ENCODE data around the gene CUEDC1.
A peak's percentile ranks its signal among the peaks of the same experiment; 100 is the strongest.

The CUEDC1 gene

DNA sequence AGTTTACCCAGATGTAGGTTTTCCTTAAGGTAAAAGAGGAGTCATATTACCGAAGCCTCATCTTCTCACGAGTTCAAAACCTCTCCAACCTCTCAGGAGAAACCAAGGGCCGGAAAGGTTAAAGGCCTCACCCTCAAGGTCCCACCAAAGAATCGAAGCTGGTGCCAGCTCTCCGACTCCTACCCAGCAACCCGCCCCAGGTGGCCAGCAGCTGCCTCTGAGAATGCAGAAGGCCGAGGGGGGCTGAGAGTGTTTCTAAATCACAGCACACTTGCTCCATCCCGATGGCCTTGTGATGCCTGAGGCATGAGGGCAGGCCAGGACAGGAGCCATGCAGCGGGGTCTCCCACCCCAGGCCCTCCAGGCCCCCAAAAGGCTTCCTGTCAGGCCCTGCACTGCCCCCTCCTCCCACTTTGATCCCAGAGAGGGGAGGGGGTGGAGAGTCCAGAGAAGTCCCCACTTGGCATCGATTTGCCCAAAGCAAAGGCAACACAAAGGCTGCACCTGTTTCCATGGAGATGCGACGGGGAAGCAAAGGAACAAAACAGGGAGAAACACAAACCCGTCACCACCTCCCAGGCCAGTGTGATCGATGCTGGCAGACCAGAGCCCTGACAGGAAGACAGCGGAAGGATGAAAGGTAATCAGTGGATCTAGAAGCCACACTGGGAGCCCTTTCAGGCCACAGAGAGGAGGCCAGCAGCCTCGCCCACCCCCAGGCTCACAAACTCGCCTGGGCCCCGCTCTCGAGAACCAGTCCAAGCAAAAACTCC, 39.0 kb downstream of the CUEDC1 start:
- Histone ChIP-seq H3K4me3 (no peak overlapping the region), H3K27me3 (no peaks in the 10 kb centered on the region), H3K9me3 (no peaks in the 10 kb centered on the region), H3K36me3 (no peaks in the 10 kb centered on the region), H3K27ac (peak overlapping the region; percentile 32 to 61), H3K4me1 (peaks cover 4 to 94% (median 68%) of the 10 kb centered on the region in 4 donors)
- DNase-seq: no peak
- intact Hi-C loops (cut with DNase I; ENCODE audit: low total_unique reads): no loop called here
- TF ChIP-seq, protein P1, sequence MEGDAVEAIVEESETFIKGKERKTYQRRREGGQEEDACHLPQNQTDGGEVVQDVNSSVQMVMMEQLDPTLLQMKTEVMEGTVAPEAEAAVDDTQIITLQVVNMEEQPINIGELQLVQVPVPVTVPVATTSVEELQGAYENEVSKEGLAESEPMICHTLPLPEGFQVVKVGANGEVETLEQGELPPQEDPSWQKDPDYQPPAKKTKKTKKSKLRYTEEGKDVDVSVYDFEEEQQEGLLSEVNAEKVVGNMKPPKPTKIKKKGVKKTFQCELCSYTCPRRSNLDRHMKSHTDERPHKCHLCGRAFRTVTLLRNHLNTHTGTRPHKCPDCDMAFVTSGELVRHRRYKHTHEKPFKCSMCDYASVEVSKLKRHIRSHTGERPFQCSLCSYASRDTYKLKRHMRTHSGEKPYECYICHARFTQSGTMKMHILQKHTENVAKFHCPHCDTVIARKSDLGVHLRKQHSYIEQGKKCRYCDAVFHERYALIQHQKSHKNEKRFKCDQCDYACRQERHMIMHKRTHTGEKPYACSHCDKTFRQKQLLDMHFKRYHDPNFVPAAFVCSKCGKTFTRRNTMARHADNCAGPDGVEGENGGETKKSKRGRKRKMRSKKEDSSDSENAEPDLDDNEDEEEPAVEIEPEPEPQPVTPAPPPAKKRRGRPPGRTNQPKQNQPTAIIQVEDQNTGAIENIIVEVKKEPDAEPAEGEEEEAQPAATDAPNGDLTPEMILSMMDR (IDR thresholded peaks at IDR 0.05): no peak

DNA sequence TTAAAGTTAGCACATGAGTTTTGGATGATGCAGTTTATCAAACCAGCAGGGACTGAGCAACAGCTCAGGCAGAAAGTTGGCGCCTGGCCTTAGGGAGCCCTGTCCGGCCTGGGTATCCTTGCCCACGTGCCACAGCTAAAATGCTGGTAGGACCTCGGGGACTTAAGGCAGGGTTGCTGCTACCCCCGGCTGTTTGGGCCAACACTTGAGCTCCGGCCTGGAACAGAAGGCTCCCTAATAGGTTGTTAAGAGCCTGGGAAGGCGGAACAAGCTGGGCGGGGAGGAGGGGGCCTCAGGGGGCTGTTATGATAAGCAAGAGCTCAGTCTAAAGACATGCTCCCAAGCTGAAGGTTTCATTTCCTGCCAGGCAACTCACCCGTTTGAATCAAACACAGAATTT, 39.7 kb downstream of the CUEDC1 start:
- no peaks in the 10 kb centered on the region for H3K27me3 ChIP-seq
- peaks cover 4 to 88% (median 64%) of the 10 kb centered on the region in 4 donors for H3K4me1 ChIP-seq
- H3K9me3 ChIP-seq: no peaks in the 10 kb centered on the region
- no peaks in the 10 kb centered on the region for H3K36me3 ChIP-seq
- intact Hi-C loops (cut with DNase I; ENCODE audit: low total_unique reads): no loop called here
- H3K27ac ChIP-seq: peak overlapping the region; percentile 32 to 61
- no peak overlapping the region for H3K4me3 ChIP-seq
- DNase-seq: no peak
- TF ChIP-seq, protein P1 (IDR thresholded peaks at IDR 0.05): no peak

DNA sequence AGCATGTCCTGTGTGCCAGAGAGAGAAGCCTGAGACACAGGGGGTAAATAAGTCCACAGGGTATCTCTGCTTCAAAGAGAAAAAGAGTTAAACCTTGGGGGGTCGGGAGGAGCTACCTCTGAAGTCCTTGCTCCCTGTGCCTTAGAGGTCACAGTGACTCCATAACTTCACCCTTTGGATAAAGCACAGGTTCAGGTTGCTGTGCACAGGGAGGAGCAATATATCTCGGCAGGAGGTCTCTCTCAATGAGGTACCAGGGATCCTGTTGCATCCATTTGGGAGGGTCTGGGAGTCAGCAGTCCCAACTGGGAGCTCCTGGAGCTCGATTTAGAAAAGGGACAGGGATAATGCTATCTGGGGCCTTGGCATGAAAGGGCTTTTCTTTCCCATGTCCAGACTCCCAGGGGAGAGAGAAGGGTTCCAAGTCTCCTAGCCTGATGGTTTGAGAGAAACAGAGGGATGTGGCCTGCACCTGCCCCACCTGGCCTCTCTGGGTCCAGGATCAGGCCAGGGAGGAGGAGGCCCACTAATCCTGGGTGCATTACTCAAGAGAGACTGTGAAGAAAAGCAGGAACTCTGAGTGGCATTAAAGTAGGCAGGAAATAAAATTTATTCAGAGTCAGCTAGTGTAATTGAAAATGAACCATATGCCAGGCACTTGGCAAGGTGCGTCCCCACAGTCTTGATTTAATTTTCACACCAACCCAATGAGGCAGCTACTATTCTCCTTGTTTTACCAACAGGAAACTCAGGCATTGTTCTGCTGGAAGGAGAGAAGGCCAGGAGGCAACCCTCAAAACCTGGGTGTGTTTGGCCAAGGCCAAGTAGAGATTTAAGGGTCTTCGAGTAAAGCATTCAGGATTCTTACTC, 40.7 kb downstream of the CUEDC1 start:
- Histone ChIP-seq H3K4me3 (no peak overlapping the region), H3K27ac (peak overlapping the region; percentile 32 to 61), H3K27me3 (no peaks in the 10 kb centered on the region), H3K36me3 (no peaks in the 10 kb centered on the region), H3K4me1 (peaks cover 4 to 78% (median 64%) of the 10 kb centered on the region in 4 donors), H3K9me3 (no peaks in the 10 kb centered on the region)
- TF ChIP-seq, protein P1 (IDR thresholded peaks at IDR 0.05): no peak
- DNase-seq: no peak
- intact Hi-C loops (cut with DNase I; ENCODE audit: low total_unique reads): no loop called here

DNA sequence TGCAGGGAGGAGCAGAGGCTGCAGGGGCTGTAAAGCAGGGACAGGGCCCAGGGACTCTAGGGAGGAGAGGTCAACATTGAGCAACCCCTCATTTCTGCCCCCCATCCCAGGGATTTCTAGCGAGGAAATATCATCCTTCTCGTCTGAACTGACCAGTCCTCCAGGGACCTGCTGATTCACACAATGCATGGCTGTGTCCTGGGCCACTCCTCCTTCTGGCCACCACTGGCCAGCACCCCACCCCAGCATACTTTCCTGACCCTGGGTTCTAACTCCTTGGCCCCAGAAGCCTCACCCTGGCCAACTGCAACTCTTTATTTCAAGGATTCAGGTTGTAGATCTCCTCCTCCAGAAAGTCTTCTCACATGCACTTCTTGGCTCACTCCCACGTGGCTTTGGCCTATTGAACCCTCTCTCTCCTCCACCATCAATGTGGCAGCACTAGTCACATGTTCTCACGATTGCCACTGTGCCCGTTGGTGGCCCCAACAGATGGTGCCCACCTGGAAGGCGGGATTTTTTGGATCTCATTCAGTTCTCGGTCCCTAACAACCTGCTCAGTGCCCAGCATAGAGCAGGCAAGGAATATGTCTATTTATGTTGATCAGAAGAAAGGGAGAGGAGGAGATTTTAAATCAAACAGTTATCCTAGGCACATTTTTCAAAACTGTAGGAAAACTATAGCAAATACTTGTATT, 41.5 kb downstream of the CUEDC1 start:
- DNase-seq: peak in 1 of 2 donors; percentile 68
- Histone ChIP-seq H3K36me3 (no peaks in the 10 kb centered on the region), H3K27ac (peak overlapping the region in 1 of 2 donors; percentile 28), H3K4me3 (no peak overlapping the region), H3K9me3 (no peaks in the 10 kb centered on the region), H3K27me3 (no peaks in the 10 kb centered on the region), H3K4me1 (peaks cover 4 to 72% (median 60%) of the 10 kb centered on the region in 4 donors)
- intact Hi-C loops (cut with DNase I; ENCODE audit: low total_unique reads): no loop called here
- TF ChIP-seq, protein P1 (IDR thresholded peaks at IDR 0.05): no peak

DNA sequence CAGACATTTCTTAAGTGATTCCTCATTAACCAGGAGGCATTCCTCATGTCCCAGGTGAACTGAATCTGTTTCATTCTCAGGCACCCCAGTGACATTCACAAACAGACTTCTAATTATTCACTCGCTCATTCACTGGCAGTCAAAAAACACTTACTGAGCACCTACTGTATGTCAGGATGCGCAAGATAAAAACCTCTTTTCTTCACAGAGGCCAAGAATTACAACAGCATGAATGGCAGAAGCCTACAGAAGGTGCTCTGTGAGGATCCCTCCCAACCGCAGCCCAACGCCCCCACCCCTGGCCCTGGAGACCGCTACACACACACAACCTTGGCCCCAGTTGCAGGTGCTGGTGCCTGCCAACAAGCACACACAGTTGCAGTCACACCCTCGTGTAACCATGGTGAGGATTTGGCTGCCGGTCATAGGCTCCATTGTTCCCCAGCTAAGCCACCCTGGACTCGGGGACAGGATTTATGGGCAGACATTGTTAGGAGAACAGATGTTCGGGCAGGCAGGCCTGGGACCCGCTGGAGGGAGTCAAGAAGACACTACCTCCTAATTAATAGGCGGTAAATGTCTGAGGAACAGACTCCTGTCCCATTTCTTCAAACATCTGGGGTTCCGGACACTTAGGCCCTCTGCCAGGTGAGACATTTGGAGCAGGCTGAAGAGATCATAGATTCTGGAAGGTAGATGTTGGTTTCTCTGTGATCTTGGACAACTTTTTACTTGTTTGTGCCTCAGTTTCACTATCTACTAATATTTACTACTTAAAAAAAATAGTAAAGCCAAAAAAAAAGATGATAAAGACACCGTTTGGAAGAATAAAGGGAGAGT, 43.2 kb downstream of the CUEDC1 start:
- no peak overlapping the region for H3K4me3 ChIP-seq
- no peaks in the 10 kb centered on the region for H3K27me3 ChIP-seq
- peaks cover 4 to 55% (median 45%) of the 10 kb centered on the region in 4 donors for H3K4me1 ChIP-seq
- peak; percentile 80 to 91 for DNase-seq
- TF ChIP-seq, protein P1 (IDR thresholded peaks at IDR 0.05): no peak
- intact Hi-C loops (cut with DNase I; ENCODE audit: low total_unique reads): no loop called here
- no peaks in the 10 kb centered on the region for H3K36me3 ChIP-seq
- no peaks in the 10 kb centered on the region for H3K9me3 ChIP-seq
- peak overlapping the region in 1 of 2 donors; percentile 0 for H3K27ac ChIP-seq
